Prostate gland (tissue), 2 donors: ENCODE data around the gene UBFD1. TPM values are rescaled to one million over a fixed set of nuclear protein-coding genes. Genes with fewer than 3 reads are reported as not detected.

Experiments
- DNase-seq: peaks from one replicate; pipeline ENCODE4 v3.0.0-alpha.2; 2019; ENCODE audit warnings: low spot score
- H3K27ac ChIP-seq, 2 donors: fragments of 200-600 bp; sonication (generic); 2 replicates each; pipeline ENCODE4 v1.5.1; 2017 to 2019
- H3K27me3 ChIP-seq: fragments of 200-600 bp; sonication (generic); replicated peaks from 2 replicates; pipeline ENCODE4 v1.5.1; 2019; ENCODE audit not compliant: insufficient read depth
- H3K36me3 ChIP-seq, 2 donors: fragments of 200-600 bp; sonication (generic); 1 replicate in 1 of 2; 2 replicates in 1 of 2; pipeline versions ENCODE4 v1.5.1 to v1.8.1; 2017 to 2019
- H3K4me1 ChIP-seq: fragments of 200-600 bp; sonication (generic); replicated peaks from 2 replicates; pipeline ENCODE4 v1.5.1; 2019
- H3K4me3 ChIP-seq, 2 donors: fragments of 200-600 bp; sonication (generic); 2 replicates each; pipeline ENCODE4 v1.5.1; 2017 to 2019
- H3K9me3 ChIP-seq: fragments of 200-600 bp; sonication (generic); 2 replicates; pipeline ENCODE4 v1.5.1; 2017
- POLR2A ChIP-seq: fragments of 450-650 bp; IDR thresholded peaks from one replicate; pipeline ENCODE4 v1.6.1; 2016; ENCODE audit warnings: antibody characterized with exemption, mild to moderate bottlenecking
- POLR2AphosphoS5 ChIP-seq: sonication (generic); formaldehyde crosslinking; IDR thresholded peaks from one replicate; pipeline ENCODE4 v1.6.1; 2017; ENCODE audit warnings: antibody characterized with exemption
- WGBS: methylation state at CpG from one replicate; pipeline ENCODE4 v1.1.5; 2018; 5-methylcytosine and 5-hydroxymethylcytosine counted together
- intact Hi-C: fragments of 100-400 bp; cut with DNase I; formaldehyde crosslinking; loops from one replicate; pipeline ENCODE4 v1.14.2; 2022
- total RNA-seq, 2 donors: library from RNA; depleted of rRNA; stranded (reverse); fragments of >200 nt; gene quantifications; one replicate each; pipeline ENCODE4 v1.1.0, GENCODE V29; 2016
- TF ChIP-seq, protein P1 (sequence below), 4 experiments: fragments of 200-600 bp in 2 of 4; fragments of 450-650 bp in 2 of 4; sonication (generic) in 2 of 4; IDR thresholded peaks; 1 replicate in 3 of 4; 2 replicates in 1 of 4; pipeline ENCODE4 v1.5.1; 2016 to 2019; ENCODE audit warnings: antibody characterized with exemption in 4 of 4, mild to moderate bottlenecking in 2 of 4, moderate library complexity in 2 of 4

Gene UBFD1
- total RNA-seq, 2 donors from 2014 or later = 92.2 to 218 TPM

DNA sequence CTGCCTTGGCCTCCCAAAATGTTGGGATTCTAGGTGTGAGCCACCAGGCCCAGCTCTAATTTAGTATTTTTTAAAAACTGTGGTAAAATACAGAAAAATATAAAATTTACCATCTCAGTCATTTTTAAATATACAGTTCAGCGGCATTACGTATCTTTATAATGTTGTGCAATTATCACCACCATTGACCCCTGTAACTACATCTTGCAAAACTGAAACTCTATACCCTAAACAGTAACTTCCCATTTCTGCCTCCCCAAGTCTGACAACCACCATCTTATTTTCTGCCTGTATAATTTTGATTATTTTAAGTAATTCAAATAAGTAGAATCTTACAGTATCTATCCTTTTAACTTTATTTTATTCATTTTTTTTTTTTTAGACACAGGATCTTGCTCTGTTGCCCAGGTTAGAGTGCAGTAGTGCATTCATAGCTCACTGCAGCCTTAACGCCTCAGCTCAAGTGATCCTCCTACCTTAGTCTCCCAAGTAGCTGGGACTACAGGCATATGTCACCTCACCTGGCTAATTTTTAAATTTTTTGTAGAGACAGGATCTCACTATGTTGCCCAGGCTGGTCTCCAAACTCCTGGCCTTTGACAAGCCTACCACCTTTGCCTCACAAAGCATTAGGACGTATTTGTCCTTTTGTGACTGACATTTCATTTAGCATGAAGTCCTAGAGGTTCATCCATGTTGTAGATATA, 36.3 kb upstream of the UBFD1 start:
- H3K36me3 ChIP-seq = peaks cover 5 to 6% of the 10 kb centered on the region in 2 donors
- H3K27ac ChIP-seq = no peak overlapping the region
- TF ChIP-seq POLR2AphosphoS5 = no peak
- TF ChIP-seq POLR2A = no peak
- TF ChIP-seq, protein P1, sequence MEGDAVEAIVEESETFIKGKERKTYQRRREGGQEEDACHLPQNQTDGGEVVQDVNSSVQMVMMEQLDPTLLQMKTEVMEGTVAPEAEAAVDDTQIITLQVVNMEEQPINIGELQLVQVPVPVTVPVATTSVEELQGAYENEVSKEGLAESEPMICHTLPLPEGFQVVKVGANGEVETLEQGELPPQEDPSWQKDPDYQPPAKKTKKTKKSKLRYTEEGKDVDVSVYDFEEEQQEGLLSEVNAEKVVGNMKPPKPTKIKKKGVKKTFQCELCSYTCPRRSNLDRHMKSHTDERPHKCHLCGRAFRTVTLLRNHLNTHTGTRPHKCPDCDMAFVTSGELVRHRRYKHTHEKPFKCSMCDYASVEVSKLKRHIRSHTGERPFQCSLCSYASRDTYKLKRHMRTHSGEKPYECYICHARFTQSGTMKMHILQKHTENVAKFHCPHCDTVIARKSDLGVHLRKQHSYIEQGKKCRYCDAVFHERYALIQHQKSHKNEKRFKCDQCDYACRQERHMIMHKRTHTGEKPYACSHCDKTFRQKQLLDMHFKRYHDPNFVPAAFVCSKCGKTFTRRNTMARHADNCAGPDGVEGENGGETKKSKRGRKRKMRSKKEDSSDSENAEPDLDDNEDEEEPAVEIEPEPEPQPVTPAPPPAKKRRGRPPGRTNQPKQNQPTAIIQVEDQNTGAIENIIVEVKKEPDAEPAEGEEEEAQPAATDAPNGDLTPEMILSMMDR (IDR thresholded peaks at IDR 0.05) = no peak
- DNase-seq = no peak
- H3K4me3 ChIP-seq = no peak overlapping the region
- H3K9me3 ChIP-seq = no peaks in the 10 kb centered on the region
- no peaks in the 10 kb centered on the region for H3K4me1 ChIP-seq
- H3K27me3 ChIP-seq = no peaks in the 10 kb centered on the region
- intact Hi-C loops = no loop called here
- WGBS = 63% methylated on average over 4 of the region's 4 CpGs

DNA sequence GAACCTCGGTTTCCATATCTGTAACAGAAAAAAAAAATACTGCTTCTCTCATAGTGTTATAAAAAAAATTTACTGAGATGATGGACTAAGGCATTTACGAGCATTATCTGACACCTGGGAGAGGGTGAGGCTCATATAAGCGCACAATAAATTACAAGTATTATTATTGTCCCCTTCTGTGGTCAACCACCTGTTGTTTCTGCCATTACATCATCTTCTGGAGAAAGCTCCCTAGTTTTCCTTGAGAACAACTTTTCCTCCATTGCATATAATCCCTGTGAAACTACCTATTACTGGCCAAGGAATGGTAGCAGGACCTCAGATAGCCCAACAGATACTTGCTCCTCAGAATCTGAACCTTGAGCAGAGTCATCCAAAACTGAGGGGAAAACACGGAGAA, 35.6 kb upstream of the UBFD1 start:
- H3K4me1 ChIP-seq = no peaks in the 10 kb centered on the region
- no peak overlapping the region for H3K4me3 ChIP-seq
- no peak for DNase-seq
- H3K36me3 ChIP-seq = peaks cover 5 to 6% of the 10 kb centered on the region in 2 donors
- WGBS = 98% methylated on average over 4 of the region's 4 CpGs
- no peak overlapping the region for H3K27ac ChIP-seq
- no peaks in the 10 kb centered on the region for H3K27me3 ChIP-seq
- intact Hi-C loops = no loop called here
- H3K9me3 ChIP-seq = no peaks in the 10 kb centered on the region
- no peak for TF ChIP-seq POLR2AphosphoS5
- no peak for TF ChIP-seq POLR2A

DNA sequence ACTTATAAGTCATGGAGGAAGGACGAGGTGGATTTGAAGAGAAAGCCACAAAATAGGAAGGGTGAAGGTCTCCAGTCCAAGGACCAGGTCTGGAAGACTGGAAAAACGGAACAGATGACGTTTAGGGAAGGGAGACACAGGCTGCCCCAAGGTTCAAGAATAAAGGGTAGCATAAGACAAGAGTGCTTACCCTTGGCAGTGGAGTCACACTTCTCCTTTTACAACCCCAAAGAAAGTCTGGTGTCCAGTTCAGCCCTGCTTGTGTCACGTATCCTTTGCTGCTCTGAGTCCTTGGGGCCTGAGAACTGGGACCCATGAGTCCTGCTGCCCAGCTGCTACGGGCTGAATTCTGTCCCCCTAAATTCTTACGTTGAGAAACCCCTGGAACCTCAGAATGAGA, 34.2 kb upstream of the UBFD1 start:
- Histone ChIP-seq H3K27ac (no peak overlapping the region), H3K27me3 (no peaks in the 10 kb centered on the region), H3K36me3 (peaks cover 5 to 6% of the 10 kb centered on the region in 2 donors), H3K9me3 (no peaks in the 10 kb centered on the region), H3K4me3 (no peak overlapping the region), H3K4me1 (no peaks in the 10 kb centered on the region)
- no peak for DNase-seq
- TF ChIP-seq POLR2A (no peak), POLR2AphosphoS5 (no peak)
- TF ChIP-seq, protein P1 (IDR thresholded peaks at IDR 0.05) = no peak
- intact Hi-C loops = no loop called here
- WGBS = 88% methylated on average over 6 of the region's 6 CpGs

DNA sequence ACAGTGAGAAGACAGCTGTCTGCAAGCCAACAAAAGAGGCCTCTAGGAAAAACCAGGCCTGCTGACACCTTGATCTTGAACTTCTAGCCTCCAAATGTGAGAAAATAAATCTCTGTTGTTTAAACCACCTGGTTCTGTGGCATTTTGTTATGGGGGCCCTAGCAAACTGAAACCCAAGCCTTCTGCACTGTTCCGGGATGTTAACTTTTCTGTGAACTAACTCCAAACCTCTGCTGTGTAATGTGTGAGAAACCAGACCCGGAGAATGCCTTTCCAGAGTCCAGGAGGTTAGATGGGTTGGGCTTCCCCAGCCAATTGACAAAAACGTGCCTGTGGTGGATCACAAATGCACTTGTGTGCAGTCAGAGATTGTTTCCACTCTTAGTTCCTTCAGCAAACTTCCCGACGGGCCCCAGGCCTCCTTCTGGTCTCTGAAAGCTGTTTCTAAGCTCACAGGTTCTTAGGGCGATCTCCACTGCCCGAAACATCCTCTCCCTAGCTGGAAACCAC, 33.6 kb upstream of the UBFD1 start:
- WGBS = 93% methylated on average over 7 of the region's 7 CpGs
- H3K4me1 ChIP-seq = no peaks in the 10 kb centered on the region
- DNase-seq = no peak
- intact Hi-C loops = no loop called here
- H3K27me3 ChIP-seq = no peaks in the 10 kb centered on the region
- H3K9me3 ChIP-seq = no peaks in the 10 kb centered on the region
- peaks cover 6 to 7% of the 10 kb centered on the region in 2 donors for H3K36me3 ChIP-seq
- H3K27ac ChIP-seq = no peak overlapping the region
- TF ChIP-seq POLR2A (no peak), POLR2AphosphoS5 (no peak)
- TF ChIP-seq, protein P1 (IDR thresholded peaks at IDR 0.05) = no peak
- no peak overlapping the region for H3K4me3 ChIP-seq

DNA sequence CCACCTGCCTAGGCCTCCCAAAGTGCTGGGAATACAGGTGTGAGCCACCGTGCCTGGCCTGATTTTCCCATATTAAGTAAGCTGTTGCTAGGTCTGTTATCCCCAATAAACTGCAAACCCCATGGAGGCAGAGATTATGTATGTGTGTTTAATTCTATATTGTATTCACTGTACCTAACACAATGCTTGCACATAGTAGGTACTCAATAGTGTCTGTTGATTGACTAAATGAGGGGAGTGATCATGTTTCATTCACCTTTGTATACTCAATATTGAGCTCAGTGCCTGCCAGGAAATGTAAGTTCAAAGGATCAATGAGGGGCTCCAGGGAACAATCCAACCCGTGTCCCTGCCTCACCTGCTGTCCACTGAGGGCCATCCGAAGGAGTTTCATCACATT, 32.6 kb upstream of the UBFD1 start:
- Histone ChIP-seq H3K27me3 (no peaks in the 10 kb centered on the region), H3K4me3 (no peak overlapping the region), H3K36me3 (peaks cover 6 to 16% of the 10 kb centered on the region in 2 donors), H3K27ac (no peak overlapping the region), H3K4me1 (no peaks in the 10 kb centered on the region), H3K9me3 (no peaks in the 10 kb centered on the region)
- WGBS = 95% methylated on average over 3 of the region's 3 CpGs
- intact Hi-C loops = no loop called here
- DNase-seq = no peak
- TF ChIP-seq, protein P1 (IDR thresholded peaks at IDR 0.05) = no peak
- TF ChIP-seq POLR2A (no peak), POLR2AphosphoS5 (no peak)
